Fibroblast of the aortic adventitia (primary cell): ENCODE results near the gene CDH24. TPM values are rescaled to one million over a fixed set of nuclear protein-coding genes. Genes with fewer than 3 reads are reported as not detected.
A peak's percentile ranks its signal among the peaks of the same experiment; 100 is the strongest.

ENCODE experiments used
- DNase-seq: peaks from one replicate; pipeline ENCODE4 v3.0.0-alpha.2; 2010; ENCODE audit warnings: low read depth
- H3K4me3 ChIP-seq: 2 replicates; pipeline ENCODE4 v1.5.1; 2011; ENCODE audit warnings: low read depth, mild to moderate bottlenecking, control low read depth, low read length, moderate library complexity
- total RNA-seq: library from RNA; depleted of rRNA; stranded (reverse); fragments of >200 nt; gene quantifications from 2 replicates; pipeline ENCODE4 v1.2.3, GENCODE V29; 2012; ENCODE audit warnings: low replicate concordance
- TF ChIP-seq, protein P1 (sequence below): IDR thresholded peaks from 2 replicates; pipeline ENCODE4 v1.5.1; 2011; ENCODE audit warnings: mild to moderate bottlenecking, low read length, control low read depth, inconsistent platforms; ENCODE audit not compliant: insufficient read depth

The CDH24 gene
- total RNA-seq, 1 donor, result 3.7 TPM

DNA sequence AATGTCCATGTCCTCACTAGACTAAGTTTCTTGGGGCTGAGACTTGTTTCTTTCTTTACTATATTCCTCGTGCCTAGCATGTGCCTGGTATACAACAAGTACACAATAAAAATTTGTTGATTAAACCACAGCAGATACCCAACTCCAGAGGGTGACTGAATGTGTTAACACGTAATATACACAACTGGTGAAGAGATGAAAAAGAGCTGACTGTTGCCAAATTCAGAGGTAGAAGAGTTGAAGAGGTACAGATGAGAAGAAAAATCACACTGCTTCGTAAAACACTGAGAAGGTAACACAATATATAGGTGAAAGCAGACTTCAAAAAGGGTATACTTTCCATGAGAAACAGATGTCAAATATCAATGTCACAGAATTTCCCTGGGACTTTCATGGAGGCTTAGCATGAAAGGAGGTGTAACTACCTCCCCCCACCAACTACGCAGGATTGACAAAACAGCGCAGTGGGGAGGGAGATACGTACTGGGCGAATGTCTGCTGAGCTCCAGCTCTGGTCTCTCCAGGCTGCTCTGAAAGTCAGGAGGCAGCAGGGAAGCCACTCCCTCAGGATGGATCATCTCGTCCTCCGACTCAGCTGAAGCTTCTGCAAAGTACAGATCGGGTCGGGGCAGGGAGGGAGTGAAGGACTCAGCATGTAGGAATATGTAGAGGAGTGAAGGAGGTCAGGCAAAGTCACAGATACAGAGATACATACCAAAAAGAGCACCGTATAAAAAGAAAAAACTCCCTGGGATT lies 32.4 kb upstream of the CDH24 start:
- no peak for DNase-seq
- no peak overlapping the region for H3K4me3 ChIP-seq
- TF ChIP-seq, protein P1, sequence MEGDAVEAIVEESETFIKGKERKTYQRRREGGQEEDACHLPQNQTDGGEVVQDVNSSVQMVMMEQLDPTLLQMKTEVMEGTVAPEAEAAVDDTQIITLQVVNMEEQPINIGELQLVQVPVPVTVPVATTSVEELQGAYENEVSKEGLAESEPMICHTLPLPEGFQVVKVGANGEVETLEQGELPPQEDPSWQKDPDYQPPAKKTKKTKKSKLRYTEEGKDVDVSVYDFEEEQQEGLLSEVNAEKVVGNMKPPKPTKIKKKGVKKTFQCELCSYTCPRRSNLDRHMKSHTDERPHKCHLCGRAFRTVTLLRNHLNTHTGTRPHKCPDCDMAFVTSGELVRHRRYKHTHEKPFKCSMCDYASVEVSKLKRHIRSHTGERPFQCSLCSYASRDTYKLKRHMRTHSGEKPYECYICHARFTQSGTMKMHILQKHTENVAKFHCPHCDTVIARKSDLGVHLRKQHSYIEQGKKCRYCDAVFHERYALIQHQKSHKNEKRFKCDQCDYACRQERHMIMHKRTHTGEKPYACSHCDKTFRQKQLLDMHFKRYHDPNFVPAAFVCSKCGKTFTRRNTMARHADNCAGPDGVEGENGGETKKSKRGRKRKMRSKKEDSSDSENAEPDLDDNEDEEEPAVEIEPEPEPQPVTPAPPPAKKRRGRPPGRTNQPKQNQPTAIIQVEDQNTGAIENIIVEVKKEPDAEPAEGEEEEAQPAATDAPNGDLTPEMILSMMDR, result no peak

DNA sequence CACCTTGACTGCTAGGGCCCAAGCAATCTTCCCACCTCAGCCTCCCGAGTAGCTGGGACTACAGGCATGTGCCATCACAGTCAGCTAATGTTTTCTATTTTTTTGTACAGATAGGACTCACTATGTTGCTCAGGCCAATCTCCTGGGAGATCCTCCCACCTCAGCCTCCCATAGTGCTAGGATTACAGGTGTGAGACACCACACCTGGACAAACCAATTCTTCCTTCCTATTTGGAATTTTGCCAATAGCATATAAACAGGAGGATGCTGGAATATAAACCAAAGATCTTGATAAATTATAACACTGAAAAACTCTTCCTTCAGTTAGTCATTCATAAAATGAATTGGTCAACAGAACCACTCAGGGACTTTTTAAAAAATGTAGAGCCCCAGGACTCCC lies 29.2 kb upstream of the CDH24 start:
- H3K4me3 ChIP-seq, result no peak overlapping the region
- TF ChIP-seq, protein P1, result no peak
- no peak for DNase-seq

DNA sequence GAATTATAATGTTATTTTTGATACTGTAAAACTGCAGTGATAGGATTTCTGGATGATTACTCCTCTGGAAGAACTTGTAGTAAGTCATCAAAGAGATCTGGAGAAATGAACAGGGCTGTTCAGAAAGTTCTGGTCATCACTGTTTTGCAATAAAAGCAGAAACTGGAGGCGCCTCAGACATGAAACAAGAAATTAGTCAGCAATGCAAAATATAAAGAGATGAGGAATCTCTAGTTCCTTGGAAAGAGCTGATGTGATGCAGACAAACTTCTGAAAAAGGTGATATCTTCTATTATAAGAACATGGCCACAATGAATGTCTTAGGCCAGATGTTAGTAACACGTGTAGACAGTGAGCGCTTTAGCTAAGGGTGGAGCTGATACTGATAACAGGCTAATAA lies 28.1 kb upstream of the CDH24 start:
- H3K4me3 ChIP-seq, result no peak overlapping the region
- no peak for DNase-seq
- TF ChIP-seq, protein P1, result no peak

DNA sequence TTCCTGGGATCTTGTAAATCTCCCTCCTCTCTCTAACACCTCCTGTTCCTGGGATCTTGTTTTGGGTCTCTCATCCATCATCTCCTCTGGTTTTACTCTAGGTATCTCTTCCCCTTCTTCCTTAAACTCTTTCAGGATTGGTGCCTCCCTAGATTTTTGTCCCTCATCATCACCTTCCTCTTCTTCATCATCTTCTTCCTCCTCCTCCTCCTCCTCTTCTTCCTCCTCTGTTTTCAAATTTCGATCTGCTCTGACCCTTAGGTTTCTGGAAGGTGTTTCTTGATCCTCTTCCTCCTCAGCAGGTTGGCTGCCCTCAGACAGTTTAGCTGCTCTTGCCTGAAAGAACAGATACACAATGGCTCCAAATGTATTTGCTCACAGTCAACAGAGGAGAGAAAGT lies 23.2 kb upstream of the CDH24 start:
- no peak overlapping the region for H3K4me3 ChIP-seq
- TF ChIP-seq, protein P1, result no peak
- no peak for DNase-seq

DNA sequence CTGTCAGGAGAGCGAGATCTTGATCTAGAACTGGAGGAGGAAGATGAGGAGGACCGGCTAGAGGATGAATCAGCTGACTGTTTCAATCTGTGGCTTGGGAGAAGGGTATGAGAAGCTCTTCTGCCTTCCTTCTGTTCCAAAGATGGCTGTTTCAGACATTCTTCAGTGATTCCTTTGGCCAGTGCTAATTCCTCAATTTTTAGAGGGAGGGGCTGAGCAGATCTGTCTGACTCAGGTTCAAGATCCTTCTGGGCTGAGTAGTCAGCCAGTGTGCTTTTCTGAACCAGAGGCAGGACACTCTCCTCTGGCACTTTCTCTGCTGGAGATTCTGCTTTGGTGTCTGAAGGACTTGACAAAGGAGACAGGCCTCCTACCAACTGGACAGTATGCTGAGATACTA lies 22.4 kb upstream of the CDH24 start:
- no peak overlapping the region for H3K4me3 ChIP-seq
- DNase-seq, result no peak

DNA sequence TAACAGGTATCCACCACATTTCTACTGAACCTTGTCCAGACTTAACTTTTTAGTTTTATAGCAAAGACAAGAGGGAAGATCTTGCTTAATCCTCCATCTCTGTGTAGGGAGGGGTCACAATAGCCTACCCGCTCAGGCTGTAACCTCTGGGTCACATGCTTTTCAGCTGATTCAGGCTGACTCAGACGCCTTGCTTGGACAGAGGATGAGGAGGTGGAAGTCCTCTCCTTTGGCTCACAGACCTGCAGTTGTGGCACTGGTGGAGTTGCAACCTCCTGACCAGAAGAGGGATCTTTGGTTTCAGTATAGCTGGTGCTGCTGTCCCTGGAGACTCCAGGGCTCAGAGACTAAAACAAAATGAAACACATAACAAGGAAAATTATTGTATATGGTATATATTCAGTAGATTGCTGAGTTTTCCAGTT lies 21.4 kb upstream of the CDH24 start:
- peak; percentile 97 for DNase-seq
- H3K4me3 ChIP-seq, result no peak overlapping the region
- TF ChIP-seq, protein P1, result peak; percentile 21

More for the DNA sequence above, 22.4 kb upstream of the CDH24 start:
- TF ChIP-seq, protein P1, result no peak

DNA sequence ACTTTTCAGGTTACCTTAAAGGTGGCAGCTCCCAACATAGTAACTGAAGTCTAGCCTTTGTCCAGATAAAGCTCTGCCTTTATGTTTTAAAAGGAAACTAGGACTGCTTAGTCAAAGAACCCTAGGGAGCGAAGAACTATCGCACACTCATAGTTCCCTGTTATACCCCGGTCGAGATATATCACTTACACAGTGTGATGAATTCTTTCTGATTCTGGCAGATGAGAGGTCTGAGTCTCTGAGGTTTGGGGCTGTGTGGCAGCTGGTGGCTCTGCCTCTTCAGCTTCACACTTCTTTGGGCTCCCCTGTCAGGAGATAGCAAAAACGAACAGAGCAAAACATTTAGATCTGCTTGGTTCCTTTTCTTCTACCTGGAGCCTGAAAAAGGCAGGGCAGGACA lies 20.6 kb upstream of the CDH24 start:
- no peak for DNase-seq
- TF ChIP-seq, protein P1, result no peak
- H3K4me3 ChIP-seq, result no peak overlapping the region
